ENCODE results near the gene CHID1.

The CHID1 gene

GRCh38 chr11:932435-932834 is 21.8 kb upstream of the CHID1 start:
- DNase-seq: no peak

- no peak for DNase-seq
These were observed 20.8 kb upstream of the CHID1 start for GRCh38 chr11:931385-931784.

GRCh38 chr11:929405-929804 is 18.8 kb upstream of the CHID1 start:
- no peak for DNase-seq

- DNase-seq: no peak
These were observed 18.2 kb upstream of the CHID1 start for GRCh38 chr11:928786-929185.

- DNase-seq: no peak
These were observed 17.3 kb upstream of the CHID1 start for GRCh38 chr11:927871-928270.

GRCh38 chr11:926341-926916 is 15.8 kb upstream of the CHID1 start:
- DNase-seq: no peak

- DNase-seq: peak; percentile 95
These were observed 15.1 kb upstream of the CHID1 start, which contains the start of gene AP2A2 for GRCh38 chr11:925496-926301. Gene AP2A2 (plus strand): TSS chr11:925870. CDS start chr11:926022, 152 bp downstream.

- no peak for DNase-seq
These were observed 14.5 kb upstream of the CHID1 start for GRCh38 chr11:925158-925495.

- no peak for DNase-seq
These were observed 14.0 kb upstream of the CHID1 start for GRCh38 chr11:924406-925157.

GRCh38 chr11:923691-924405 is 13.2 kb upstream of the CHID1 start:
- no peak for DNase-seq

GRCh38 chr11:921921-922678 is 11.5 kb upstream of the CHID1 start:
- no peak for DNase-seq

- no peak for DNase-seq
These were observed 6.8 kb upstream of the CHID1 start for GRCh38 chr11:917426-917825.

GRCh38 chr11:914747-915501 is 4.3 kb upstream of the CHID1 start:
- DNase-seq: no peak

GRCh38 chr11:914204-914603 is 3.6 kb upstream of the CHID1 start:
- no peak for DNase-seq

- DNase-seq: no peak
These were observed 2.4 kb upstream of the CHID1 start for GRCh38 chr11:913043-913442.

- DNase-seq: no peak
These were observed 1.7 kb upstream of the CHID1 start for GRCh38 chr11:912266-912665.

- DNase-seq: no peak
These were observed 1.2 kb upstream of the CHID1 start for GRCh38 chr11:911890-912219.

- DNase-seq: no peak
These were observed 650 bp upstream of the CHID1 start for GRCh38 chr11:911031-911889.

- no peak for DNase-seq
These were observed 494 bp downstream of the CHID1 start for GRCh38 chr11:910044-910588.

- DNase-seq: no peak
These were observed 1.2 kb downstream of the CHID1 start for GRCh38 chr11:909406-909805.

- no peak for DNase-seq
These were observed 2.3 kb downstream of the CHID1 start for GRCh38 chr11:908273-908672.

Data from activated CD4-positive, CD25-positive, alpha-beta regulatory T cell treated with anti-CD3 and anti-CD28 coated beads, Interleukin-2, amount 50 U/mL, for 72 hours (primary cell).